ENCODE measurements around the gene FREY1.

The FREY1 gene

GRCh38 chr11:45928535-45929215 is 21.6 kb upstream of the FREY1 start:
- no peak for DNase-seq (ENCODE audit: low spot score)

- DNase-seq (ENCODE audit: low spot score), result no peak
These were observed 20.8 kb upstream of the FREY1 start for GRCh38 chr11:45927684-45928413.

GRCh38 chr11:45927332-45927683 is 20.2 kb upstream of the FREY1 start:
- no peak for DNase-seq (ENCODE audit: low spot score)

- no peak for DNase-seq (ENCODE audit: low spot score)
These were observed 19.7 kb upstream of the FREY1 start for GRCh38 chr11:45926536-45927331.

- no peak for DNase-seq (ENCODE audit: low spot score)
These were observed 18.9 kb upstream of the FREY1 start for GRCh38 chr11:45926001-45926401.

GRCh38 chr11:45925550-45925949 is 18.5 kb upstream of the FREY1 start:
- DNase-seq (ENCODE audit: low spot score), result no peak

GRCh38 chr11:45924927-45925326 is 17.9 kb upstream of the FREY1 start:
- no peak for DNase-seq (ENCODE audit: low spot score)

- DNase-seq (ENCODE audit: low spot score), result no peak
These were observed 17.2 kb upstream of the FREY1 start for GRCh38 chr11:45924036-45924915.

- DNase-seq (ENCODE audit: low spot score), result no peak
These were observed 15.5 kb upstream of the FREY1 start, which contains the start of gene LARGE2 for GRCh38 chr11:45922425-45923082. LARGE2 (plus strand) TSS chr11:45922656; CDS start chr11:45922883, 227 bp downstream.

GRCh38 chr11:45921561-45922424 is 14.7 kb upstream of the FREY1 start:
- no peak for DNase-seq (ENCODE audit: low spot score)

GRCh38 chr11:45920531-45921477 is 13.7 kb upstream of the FREY1 start:
- no peak for DNase-seq (ENCODE audit: low spot score)

- no peak for DNase-seq (ENCODE audit: low spot score)
These were observed 12.9 kb upstream of the FREY1 start for GRCh38 chr11:45919806-45920530.

GRCh38 chr11:45918962-45919675 is 12.0 kb upstream of the FREY1 start:
- no peak for DNase-seq (ENCODE audit: low spot score)

- DNase-seq (ENCODE audit: low spot score), result peak; percentile 94
These were observed 11.4 kb upstream of the FREY1 start for GRCh38 chr11:45918331-45918941.

- DNase-seq (ENCODE audit: low spot score), result peak; percentile 98
These were observed 10.7 kb upstream of the FREY1 start, which contains the start of gene PEX16 for GRCh38 chr11:45917623-45918330. PEX16 (minus strand) TSS chr11:45917877; CDS start chr11:45917811, 66 bp downstream.

- no peak for DNase-seq (ENCODE audit: low spot score)
These were observed 10.2 kb upstream of the FREY1 start for GRCh38 chr11:45917286-45917622.

- no peak for DNase-seq (ENCODE audit: low spot score)
These were observed 8.4 kb upstream of the FREY1 start for GRCh38 chr11:45915446-45915845.

Data from Ammon's horn (tissue), 1 donor.